AG10803 (cell line): Measurements from ENCODE around the gene CDC16.

Source experiments
- DNase-seq: peaks from one replicate; pipeline ENCODE4 v3.0.0; 2010; ENCODE audit warnings: low read depth
- H3K4me3 ChIP-seq: 2 replicates; pipeline ENCODE4 v1.5.1; 2011; ENCODE audit warnings: mild to moderate bottlenecking, low read length, control low read depth
- CTCF ChIP-seq: conservative IDR thresholded peaks from 2 replicates; pipeline ENCODE4 v1.5.1; 2011; ENCODE audit warnings: mild to moderate bottlenecking, low read length, control low read depth, inconsistent platforms

Gene CDC16

GRCh38 chr13:114315074-114315785, 80.5 kb downstream of the CDC16 start:
- DNase-seq = no peak
- H3K4me3 ChIP-seq = peak overlapping the region; percentile 75
- TF ChIP-seq CTCF = no peak

GRCh38 chr13:114318624-114319023, 83.9 kb downstream of the CDC16 start:
- no peak overlapping the region for H3K4me3 ChIP-seq
- DNase-seq = no peak
- TF ChIP-seq CTCF = no peak

- DNase-seq = peak; percentile 95
- no peak for TF ChIP-seq CTCF
- peak overlapping the region; percentile 8; the same call in 1 of the 2 replicates for H3K4me3 ChIP-seq
Observed at GRCh38 chr13:114319441-114319913, 84.8 kb downstream of the CDC16 start.

- no peak for DNase-seq
- peak overlapping the region; percentile 8; the same call in 1 of the 2 replicates for H3K4me3 ChIP-seq
- no peak for TF ChIP-seq CTCF
Observed at GRCh38 chr13:114320065-114320464, 85.4 kb downstream of the CDC16 start.

- TF ChIP-seq CTCF = no peak
- no peak for DNase-seq
- H3K4me3 ChIP-seq = no peak overlapping the region
Observed at GRCh38 chr13:114321256-114321655, 86.6 kb downstream of the CDC16 start.
